ENCODE measurements around the gene SLC29A3.
"Not testable (repeated sequence)": the region's sequence is repeated elsewhere in the genome, so short reads cannot be mapped to it uniquely, and the experiment has no call there.

Gene SLC29A3

DNA sequence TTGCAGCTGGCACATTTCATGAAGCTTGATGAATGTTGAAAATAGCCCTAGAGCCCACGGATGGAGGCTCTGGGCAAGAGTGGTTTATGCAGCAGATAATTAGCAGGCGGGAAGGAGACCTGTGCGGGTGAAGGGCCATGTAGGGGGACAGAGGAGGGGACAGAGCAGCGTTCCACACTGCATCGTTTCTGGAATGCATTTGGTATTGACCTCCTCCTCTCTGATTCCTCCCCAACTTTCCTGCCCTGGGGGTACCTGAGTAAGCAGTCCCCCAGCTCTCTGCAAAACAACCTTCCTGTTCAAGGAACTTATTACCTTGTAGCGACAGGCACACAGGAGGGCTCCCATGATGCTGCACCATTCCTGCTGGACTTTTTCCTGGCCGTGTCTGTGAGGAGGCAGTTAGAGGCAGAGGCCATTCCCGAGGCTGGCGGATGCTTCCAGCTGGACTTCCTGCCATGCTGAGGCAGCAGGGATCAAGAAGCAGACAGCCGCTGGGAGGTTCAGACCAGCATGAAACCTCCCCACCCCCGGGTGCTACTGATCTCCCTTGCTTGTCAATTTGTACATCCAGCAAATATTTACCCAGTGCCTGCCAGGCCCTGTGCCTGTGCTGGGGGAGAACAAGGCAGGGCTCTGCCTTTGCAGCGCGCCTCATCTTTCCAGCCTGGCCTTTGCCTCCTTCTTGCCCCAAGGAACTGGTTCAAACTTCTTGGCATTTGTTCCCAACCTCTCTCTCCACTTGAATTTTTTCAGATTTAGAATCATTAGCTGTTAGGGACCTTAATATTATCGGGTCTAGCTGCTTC is 28.7 kb downstream of the SLC29A3 start:
- no peak for DNase-seq

DNA sequence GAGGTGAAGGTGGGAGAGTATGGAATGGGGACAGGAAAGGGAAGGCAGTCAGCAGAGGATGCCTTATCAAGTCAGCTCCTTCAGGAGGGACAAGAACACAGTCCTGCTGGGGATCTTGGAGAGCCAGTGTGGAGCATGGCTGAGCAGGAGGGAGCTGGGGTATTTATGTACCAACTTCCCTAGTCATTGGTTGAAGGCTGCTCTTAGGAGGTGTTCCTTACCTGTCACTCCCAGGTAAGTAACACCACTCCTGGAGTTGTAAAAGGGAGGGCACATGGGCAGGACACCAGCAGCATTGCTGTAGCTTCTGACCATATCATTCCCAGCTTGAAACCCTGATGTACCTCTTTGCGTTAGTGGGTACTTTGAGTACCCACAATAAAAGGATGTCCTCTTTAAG is 29.8 kb downstream of the SLC29A3 start:
- DNase-seq: no peak

DNA sequence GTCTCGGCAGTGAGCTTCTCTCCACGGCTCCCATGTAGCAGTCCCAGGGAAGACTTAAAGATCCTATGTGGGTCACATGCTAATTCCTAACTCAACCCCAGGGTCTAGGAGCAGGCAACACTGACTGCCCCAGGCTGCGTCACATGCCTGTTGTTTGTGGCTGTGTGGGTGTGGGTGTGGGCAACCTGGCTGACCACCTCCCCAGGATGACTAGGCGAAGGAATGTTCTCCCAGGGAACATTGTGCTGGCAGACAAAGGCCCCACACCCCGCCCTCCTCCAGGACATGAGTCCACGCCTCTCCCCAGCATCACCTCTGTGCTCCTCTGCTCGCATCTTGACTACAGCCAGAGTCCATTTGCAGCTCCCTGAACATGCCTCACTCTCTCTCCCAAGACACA is 30.3 kb downstream of the SLC29A3 start:
- DNase-seq: no peak

DNA sequence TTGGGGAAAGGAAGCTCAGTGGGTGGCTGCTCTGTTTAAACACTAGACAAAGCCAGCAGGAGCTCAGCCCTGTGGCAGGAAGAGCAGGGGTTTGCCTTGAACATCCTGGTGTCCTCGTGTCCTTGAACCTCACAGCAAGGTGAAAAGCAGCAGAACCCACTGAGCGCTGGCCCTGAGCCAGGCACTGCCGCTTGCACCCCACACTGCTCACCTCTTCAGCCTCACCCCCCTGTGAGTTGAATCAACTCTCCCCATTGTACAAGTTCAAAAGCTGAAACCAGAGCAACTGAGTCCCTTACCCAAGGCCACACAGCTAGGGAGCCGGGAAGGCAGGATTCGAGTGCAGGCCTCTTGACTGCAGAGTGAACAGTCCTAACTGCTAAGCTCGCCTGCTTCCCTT is 32.0 kb downstream of the SLC29A3 start:
- no peak for DNase-seq

DNA sequence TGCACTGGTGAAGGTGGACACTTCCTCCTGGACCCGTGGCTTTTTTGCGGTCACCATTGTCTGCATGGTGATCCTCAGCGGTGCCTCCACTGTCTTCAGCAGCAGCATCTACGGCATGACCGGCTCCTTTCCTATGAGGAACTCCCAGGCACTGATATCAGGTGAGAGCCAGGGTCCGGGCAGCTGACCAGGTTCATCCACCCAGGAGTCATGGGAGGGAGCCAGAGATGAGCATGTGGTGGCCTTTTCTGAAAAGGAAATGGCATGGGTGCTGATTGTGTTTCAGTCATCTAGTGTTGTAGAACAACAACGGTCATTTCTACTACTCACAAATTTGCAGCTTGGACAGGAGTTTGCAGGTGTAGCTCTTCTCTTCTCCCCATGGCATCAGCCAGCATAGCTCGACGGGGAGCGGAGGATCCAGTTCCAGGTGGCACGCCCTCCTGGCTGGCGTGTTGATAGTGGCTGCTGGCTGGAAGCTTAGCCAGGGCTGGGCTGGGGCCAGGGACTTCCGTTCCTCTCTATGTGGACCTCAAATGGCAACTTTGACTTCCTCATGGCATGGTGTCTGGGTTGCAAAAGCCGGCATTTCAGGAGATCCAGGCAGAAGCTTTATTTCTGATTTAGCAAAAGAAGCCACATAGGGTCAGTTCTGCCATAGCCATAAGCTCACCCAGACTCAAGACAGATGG is 32.7 kb downstream of the SLC29A3 start:
- peak; percentile 7 for DNase-seq

DNA sequence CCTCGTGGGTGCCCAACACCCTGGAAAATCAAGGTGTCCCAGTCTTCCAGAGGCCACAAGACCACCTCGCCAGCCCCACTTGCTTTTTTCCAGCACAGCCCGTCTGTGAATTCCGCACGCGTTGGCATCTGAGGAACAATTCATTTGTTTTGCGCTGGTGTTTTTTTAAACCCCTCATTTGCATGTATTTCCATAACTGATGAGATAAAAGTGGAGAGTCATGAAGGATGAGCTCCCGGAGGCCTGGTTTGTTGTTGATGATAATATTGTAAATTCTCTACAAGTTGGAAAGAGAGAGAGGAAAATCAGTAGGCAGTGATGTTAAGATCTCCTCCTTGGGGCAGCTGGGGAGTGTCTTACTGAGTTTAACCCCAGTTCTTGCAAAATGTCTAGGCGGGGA is 34.6 kb downstream of the SLC29A3 start:
- DNase-seq: no peak

DNA sequence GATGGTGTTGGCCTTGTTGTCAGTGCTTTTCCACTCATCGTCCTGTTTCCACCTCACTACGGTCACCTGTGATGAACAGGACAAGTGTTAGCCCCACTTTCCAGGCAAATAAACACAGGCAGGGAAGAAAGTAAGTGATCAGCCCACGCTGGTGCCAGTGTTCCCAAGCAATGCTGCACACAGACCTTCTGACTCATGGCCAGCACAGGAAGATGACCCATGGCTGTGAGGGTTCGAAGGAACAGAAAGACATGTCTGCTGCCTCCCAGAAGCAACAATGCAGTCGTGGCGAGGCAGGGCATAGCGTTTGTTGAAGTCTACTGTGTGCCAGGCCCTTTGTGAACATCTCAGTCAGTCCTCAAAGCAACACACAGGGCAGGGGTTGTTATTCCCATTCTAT is 35.7 kb downstream of the SLC29A3 start:
- no peak for DNase-seq

DNA sequence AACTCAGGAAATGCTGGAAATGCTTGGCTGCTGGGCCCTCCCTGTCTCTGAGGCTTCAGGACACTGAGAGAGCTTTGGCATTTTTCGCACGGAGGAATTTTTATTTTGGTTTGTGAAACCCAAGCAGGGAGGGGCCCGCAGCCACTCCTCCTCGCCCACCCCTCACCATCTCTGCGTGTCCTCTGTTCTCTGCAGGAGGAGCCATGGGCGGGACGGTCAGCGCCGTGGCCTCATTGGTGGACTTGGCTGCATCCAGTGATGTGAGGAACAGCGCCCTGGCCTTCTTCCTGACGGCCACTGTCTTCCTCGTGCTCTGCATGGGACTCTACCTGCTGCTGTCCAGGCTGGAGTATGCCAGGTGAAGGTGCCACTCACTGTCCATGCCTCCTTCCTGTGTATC is 36.8 kb downstream of the SLC29A3 start:
- no peak for DNase-seq

DNA sequence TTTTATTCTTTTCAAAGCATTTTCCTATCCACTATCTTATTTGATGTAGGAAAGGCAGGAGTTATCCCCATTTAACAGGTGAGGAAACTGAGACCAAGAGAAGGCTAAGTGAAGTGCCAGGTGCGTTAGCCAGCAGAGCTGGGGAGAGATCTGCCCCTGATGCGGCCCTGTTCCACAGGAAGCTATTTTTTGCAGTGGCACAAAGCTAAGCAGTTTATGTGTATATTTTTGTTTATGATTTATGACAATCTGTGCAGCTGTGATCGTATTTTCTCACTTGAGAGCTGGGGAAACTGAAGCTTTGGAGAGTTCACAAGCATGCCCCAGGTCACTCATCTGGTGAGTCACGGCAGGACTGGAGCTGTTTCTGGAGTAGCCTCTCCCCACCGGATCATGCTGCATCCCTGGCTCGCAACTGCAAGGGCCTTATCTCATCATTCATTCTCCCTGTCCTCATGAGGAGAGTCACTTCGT is 38.8 kb downstream of the SLC29A3 start:
- DNase-seq: no peak

DNA sequence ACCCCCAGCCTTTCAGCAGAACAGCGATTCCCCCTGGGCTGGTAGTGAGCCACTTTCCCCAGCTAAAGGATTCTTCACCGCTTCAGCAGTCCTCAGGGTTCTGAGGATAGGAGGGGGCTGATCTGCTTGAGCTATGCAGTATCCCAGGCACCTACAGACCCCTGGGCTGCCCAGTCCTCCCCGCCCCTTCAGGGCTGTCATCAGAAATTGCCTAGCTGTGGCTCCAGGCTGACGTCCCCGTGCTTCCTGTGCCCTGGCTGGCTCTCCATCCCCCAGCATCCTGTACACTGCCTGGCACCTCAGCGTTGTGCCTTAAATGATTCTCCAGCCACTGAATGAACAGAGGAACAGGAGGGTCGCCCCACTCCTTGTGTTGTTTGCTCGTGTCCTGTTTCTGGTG is 39.2 kb downstream of the SLC29A3 start:
- no peak for DNase-seq

DNA sequence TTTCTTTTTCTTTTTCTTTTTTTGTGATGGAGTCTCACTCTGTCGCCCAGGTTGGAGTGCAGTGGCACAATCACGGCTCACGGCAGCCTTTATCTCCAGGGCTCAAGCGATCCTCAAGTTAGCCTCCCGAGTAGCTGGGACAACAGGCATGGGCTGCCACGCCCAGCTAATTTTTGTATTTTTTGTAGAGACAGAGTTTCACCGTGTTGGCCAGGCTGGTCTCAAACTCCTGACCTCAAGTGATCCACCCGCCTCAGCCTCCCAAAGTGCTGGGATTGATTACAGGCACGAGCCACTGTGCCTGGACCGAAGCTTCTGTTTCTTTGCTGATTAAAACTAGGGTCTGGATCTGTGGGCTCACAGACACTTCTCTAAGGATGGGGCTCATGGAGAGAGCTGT is 39.8 kb downstream of the SLC29A3 start:
- not testable (repeated sequence) for DNase-seq

DNA sequence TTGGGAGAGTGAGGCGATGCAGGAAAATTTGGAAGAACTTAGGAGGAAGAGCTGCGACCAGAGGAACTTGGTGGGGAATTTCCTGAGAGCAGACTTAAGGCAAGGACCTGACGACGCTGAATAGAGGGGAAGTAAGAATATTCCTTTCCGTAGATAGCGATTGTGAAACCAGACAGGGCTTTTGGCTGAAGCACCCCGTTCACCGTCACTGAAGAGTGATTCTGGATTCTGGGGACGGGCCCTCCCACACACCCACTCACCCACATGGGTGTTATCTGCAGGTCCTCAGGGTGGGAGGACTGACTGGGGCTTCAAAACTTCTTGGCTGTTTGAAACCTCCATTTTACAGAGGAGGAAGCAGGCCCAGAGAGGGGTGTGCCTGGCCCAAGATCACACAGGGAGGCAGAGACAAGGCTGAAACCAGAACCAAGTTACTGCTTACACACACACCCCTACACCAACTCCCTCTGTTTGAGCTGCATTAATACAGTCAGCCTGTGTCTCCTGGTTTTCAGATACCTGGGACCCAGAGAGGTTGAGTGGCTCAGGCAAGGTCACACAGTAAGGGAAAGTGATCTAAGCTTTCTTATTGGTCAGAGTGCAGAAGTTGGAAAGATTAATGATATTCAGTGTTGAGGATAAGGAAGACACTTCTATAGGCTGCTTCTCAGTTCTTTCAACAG is 40.4 kb downstream of the SLC29A3 start:
- DNase-seq: no peak

DNA sequence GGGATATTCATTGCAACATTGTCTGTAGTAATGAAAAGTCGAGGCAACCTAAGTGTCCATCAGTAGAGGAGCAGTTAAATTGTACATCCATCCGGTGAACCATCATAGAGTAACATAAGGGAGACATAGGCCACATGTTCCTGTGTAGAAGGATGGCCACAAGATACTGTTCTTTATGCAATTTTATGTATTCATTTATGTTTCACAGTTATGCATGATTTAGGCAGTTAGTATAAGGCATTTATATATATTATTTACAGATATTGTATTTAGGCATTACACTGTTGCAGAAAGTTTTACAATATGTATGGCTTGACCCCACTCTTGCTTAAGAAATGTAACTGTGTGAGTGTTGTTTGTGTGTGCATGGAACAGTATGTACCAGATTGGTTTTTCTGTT is 41.7 kb downstream of the SLC29A3 start:
- no peak for DNase-seq

DNA sequence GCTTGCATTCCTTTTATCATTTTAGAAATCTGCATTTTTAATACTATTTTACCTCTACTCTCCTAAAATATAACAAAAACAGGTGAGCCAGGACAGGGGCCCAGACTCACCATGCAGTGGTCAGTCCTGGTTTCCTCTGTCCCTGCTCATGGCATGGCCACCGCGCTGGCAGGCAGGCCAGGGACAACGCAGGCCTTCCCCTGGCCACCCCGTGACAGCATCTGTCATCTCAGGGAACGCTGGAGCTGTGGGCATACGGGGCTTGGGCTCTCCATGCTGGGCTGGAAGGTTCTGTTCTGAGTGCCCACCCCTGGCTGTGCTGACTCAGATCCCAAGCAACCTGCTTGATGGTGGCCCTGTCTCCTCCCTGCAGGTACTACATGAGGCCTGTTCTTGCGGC is 42.5 kb downstream of the SLC29A3 start:
- DNase-seq: no peak

DNA sequence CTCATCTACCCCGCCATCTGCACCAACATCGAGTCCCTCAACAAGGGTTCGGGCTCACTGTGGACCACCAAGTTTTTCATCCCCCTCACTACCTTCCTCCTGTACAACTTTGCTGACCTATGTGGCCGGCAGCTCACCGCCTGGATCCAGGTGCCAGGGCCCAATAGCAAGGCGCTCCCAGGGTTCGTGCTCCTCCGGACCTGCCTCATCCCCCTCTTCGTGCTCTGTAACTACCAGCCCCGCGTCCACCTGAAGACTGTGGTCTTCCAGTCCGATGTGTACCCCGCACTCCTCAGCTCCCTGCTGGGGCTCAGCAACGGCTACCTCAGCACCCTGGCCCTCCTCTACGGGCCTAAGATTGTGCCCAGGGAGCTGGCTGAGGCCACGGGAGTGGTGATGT is 43.1 kb downstream of the SLC29A3 start:
- no peak for DNase-seq

DNA sequence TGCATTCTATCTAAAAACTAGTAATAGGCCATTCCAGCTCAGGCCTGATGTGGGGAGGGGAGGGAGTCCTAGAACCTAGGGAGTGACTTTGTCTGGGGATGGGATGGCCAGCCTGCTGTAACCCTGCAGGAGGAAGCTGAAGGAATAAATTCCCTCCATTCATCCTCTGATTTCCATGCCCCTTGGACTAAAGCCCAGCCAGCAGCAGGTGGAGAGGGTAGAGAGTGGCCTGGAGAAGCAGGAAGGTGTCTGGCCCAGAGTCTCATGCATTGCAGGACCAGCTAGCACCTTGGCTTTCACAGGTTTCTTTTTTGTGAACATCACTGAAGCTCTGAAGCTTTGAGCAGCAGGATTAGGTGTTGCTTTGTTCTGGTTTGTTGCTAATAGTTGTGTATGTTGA is 44.9 kb downstream of the SLC29A3 start:
- DNase-seq: no peak

DNA sequence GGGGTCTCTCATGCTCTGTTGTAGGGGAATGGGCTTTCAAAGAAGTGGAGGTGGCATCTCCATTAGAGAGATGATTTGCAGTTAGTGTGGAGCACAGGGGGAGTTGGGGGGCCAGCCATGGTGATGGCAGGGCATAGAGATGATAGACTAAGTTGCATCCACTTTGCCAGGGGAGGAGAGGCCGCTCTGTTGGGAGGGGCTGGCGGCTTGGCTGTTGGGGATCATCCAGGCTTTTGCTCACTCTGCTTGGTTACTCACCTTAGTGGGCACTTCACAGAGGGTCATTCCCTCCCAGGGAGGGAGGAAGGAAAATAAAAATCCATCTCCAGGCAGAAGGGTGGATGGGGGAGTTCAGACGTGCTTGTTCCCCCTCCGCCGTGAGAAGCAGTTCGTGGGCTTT is 46.3 kb downstream of the SLC29A3 start:
- DNase-seq: no peak

DNA sequence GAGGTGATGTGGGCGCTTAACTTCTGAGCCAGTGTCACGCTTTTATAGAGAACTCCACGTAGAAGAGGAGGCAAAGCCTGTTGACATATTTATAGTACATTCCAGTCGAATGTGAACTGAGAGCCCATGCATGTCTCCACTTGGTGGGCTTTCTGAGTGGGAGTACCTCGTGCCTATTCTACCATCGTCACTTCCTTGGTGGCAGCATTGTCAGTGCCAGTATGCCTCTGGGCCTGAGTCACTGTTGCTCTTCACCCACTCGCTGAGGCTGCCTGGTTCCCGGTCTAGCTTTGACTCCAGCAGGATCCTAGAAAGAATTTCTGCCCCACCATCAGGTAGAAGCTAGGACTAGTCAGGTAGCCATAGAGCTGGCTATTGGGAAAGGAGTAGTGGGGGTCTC is 47.6 kb downstream of the SLC29A3 start:
- no peak for DNase-seq

DNA sequence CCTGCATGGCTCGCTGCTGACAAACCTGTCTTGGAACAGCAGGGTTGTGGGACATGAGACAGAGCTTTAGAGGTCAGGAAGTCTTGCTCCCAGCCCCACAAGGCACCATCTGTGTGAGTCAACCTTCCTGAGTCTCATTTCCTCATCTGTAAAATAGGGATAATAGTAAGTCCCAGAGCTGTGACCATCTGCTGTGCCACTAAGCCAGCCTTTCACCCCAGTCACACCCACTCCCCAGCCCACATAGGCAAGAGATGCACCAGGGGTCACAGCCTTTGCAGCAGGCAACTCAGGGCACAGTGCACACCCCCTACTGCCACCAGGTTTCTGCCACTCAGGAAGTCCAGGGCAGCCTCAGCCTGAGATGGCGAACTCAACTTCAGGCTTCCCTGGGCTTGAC is 48.2 kb downstream of the SLC29A3 start:
- DNase-seq: no peak

DNA sequence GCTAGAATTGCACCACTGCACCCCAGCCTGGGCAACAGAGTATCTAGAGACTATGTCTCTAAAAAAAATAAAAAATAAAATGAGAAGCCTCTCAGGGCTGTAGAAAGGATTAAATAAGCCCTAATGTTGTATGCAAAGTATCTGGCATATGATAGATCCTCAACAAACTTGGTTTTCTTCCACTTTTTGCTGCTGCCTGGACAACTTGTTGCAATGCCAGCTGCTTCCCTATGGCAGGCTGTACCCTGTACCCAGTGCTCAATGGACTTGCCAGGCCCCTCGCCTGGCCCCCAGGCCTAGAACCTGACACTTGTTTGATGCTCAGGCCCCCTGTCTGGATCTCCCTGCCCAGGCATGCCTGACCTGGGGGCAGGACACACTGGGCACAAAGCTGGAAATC is 49.1 kb downstream of the SLC29A3 start:
- no peak for DNase-seq

DNA sequence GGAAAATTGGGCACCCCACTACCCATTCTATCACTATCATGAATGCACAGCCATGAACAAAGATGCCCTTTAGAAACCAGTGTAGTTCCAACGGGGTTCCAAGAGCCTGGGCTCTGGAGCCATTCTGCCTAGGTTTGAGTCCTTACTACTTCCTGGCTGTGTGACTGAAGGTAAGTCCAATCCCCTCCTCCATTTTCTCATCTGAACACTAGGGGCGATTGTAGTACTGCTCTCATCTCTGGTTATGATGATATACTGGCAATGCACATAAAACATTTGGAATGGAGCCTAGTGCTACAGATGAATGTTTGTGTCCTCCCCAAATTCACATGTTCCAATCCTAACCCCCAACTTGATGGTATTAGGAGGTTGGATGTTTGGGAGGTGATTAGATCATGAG is 49.6 kb downstream of the SLC29A3 start:
- DNase-seq: no peak

DNA sequence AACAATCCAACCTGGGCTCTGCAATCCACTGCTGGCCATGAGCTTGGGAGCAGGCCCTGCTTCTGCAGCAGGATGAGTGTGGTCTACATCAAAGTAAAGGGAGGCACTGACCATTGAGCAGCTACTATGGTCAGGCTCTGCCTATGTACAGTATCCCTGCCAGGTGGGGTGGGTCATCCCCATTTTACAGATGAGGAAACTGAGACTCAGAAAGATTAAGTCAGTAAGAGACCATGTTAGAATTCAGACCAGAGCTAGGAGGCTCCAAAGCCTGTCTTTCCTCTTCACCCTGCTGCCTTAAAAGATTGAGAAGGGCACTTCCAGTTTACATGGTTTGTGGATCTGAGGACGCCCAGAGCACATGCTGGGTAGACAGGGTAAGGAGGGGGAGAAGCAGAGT is 50.5 kb downstream of the SLC29A3 start:
- no peak for DNase-seq

DNA sequence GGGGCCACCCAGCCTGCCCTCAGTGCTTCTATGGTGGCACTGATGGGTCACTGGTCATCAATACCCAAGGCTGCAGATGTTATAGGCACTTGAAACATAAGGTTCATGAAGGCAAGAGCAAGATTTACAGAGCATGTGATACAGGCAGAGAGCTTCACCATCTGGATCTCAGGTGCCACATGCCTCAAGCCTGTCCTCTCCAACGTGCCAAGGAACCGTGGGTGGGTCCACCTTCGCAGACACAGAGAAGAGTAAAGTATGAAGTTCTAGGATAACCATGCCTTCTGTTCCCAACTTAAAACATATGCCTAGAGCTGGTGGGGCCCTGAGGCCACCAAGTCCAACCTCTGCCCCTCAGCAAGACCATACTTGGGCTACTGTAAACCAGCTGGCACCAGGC is 51.0 kb downstream of the SLC29A3 start:
- DNase-seq: no peak

DNA sequence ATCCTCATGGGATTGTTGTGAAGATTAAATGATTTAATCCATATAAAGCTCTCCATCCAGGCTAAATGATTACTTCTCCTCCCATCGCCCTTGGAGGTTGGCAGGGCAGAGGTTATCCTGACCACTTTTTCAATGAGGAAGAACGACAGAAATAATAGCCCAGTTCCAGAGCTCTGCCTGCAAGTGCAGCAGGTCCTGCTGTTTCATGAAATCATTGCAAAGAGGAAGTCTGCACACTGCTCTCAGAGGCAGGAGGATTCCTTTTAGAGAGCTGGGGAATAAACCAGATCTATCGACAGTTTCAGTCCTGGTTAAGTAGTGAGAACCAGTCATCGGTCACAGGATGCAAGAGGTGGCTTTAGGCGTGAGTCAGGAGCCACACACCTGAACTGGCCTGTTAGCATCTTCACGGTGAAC is 52.7 kb downstream of the SLC29A3 start:
- peak; percentile 15 for DNase-seq
